Caco-2 (cell line): ENCODE data around the gene ADAMTS1. TPM values are rescaled to one million over a fixed set of nuclear protein-coding genes. Genes with fewer than 3 reads are reported as not detected.

ENCODE experiments used
- BruUV-seq: library from RNA; stranded (reverse); fragments of 400-500 nt; replicated peaks from 2 replicates; lab custom pipeline; 2021; lab: Mats Ljungman, UMichigan
- CTCF ChIA-PET: fragments of 300-600 bp; sonication (Branson Sonifier 250); formaldehyde crosslinking; loops from one replicate; lab custom pipeline; 2022; ENCODE audit warnings: antibody characterized with exemption; lab: Charles Lee
- POLR2A ChIA-PET: fragments of 300-600 bp; sonication (Branson Sonifier 250); formaldehyde crosslinking; loops from one replicate; lab custom pipeline; 2022; ENCODE audit warnings: antibody characterized with exemption; lab: Charles Lee
- DNase-seq, 2 experiments: peaks; one replicate each; pipeline versions ENCODE4 v3.0.0 to v3.0.0-alpha.2; 2020 to 2022
- H3K27me3 ChIP-seq: replicated peaks from 2 replicates; pipeline ENCODE4 v1.6.0; 2011; ENCODE audit warnings: low read length; ENCODE audit not compliant: control insufficient read depth, insufficient read depth
- H3K36me3 ChIP-seq: 2 replicates; pipeline ENCODE4 v1.5.1; 2011; ENCODE audit warnings: low read length; ENCODE audit not compliant: control insufficient read depth, insufficient read depth
- H3K4me1 ChIP-seq: fragments of 250-450 bp; sonication (Bioruptor Pico); 2 replicates; pipeline ENCODE4 v1.5.1; 2020; ENCODE audit warnings: mild to moderate bottlenecking
- H3K4me3 ChIP-seq: 2 replicates; pipeline ENCODE4 v1.5.1; 2011; ENCODE audit warnings: low read depth, mild to moderate bottlenecking, control low read depth, low read length
- H3K9me3 ChIP-seq: fragments of 250-450 bp; sonication (Bioruptor Pico); 2 replicates; pipeline ENCODE4 v1.5.1; 2020; ENCODE audit warnings: mild to moderate bottlenecking, moderate library complexity
- H3K27ac Mint-ChIP-seq: one replicate; pipeline ENCODE4 v1.8.0; 2022; ENCODE audit warnings: mixed read lengths; ENCODE audit not compliant: unreplicated experiment
- H3K27me3 Mint-ChIP-seq: one replicate; pipeline ENCODE4 v1.8.0; 2022; ENCODE audit warnings: mixed read lengths; ENCODE audit not compliant: insufficient read depth, unreplicated experiment
- H3K36me3 Mint-ChIP-seq: one replicate; pipeline ENCODE4 v1.8.0; 2022; ENCODE audit warnings: mild to moderate bottlenecking, mixed read lengths; ENCODE audit not compliant: insufficient read depth, unreplicated experiment
- H3K4me1 Mint-ChIP-seq: one replicate; pipeline ENCODE4 v1.8.0; 2022; ENCODE audit warnings: low read depth, mixed read lengths; ENCODE audit not compliant: unreplicated experiment
- H3K4me3 Mint-ChIP-seq: one replicate; pipeline ENCODE4 v1.8.0; 2022; ENCODE audit warnings: mild to moderate bottlenecking, moderate library complexity, mixed read lengths; ENCODE audit not compliant: unreplicated experiment
- H3K9me3 Mint-ChIP-seq: one replicate; pipeline ENCODE4 v1.8.0; 2022; ENCODE audit warnings: mixed read lengths; ENCODE audit not compliant: unreplicated experiment
- intact Hi-C: fragments of 100-400 bp; cut with micrococcal nuclease; formaldehyde crosslinking; loops from one replicate; pipeline ENCODE4 v1.10.0; 2022; ENCODE audit not compliant: unreplicated experiment
- total RNA-seq: library from RNA; stranded (reverse); gene quantifications from 2 replicates; pipeline ENCODE4 v1.2.3, GENCODE V29; 2022
- TF ChIP-seq, protein P1 (sequence below), 2 experiments: fragments of 200-600 bp in 1 of 2; IDR thresholded peaks; 1 replicate in 1 of 2; 2 replicates in 1 of 2; pipeline versions ENCODE4 v1.5.1 to v1.8.0; 2011 to 2022; ENCODE audit warnings: antibody characterized with exemption in 1 of 2, control low read depth in 1 of 2, inconsistent platforms in 1 of 2, low read depth in 1 of 2, low read length in 1 of 2, mild to moderate bottlenecking in 1 of 2, moderate library complexity in 1 of 2; ENCODE audit not compliant: insufficient read depth in 1 of 2, severe bottlenecking in 1 of 2, unreplicated experiment in 1 of 2

Gene ADAMTS1
- total RNA-seq, 1 experiment from 2014 or later, result not detected

DNA sequence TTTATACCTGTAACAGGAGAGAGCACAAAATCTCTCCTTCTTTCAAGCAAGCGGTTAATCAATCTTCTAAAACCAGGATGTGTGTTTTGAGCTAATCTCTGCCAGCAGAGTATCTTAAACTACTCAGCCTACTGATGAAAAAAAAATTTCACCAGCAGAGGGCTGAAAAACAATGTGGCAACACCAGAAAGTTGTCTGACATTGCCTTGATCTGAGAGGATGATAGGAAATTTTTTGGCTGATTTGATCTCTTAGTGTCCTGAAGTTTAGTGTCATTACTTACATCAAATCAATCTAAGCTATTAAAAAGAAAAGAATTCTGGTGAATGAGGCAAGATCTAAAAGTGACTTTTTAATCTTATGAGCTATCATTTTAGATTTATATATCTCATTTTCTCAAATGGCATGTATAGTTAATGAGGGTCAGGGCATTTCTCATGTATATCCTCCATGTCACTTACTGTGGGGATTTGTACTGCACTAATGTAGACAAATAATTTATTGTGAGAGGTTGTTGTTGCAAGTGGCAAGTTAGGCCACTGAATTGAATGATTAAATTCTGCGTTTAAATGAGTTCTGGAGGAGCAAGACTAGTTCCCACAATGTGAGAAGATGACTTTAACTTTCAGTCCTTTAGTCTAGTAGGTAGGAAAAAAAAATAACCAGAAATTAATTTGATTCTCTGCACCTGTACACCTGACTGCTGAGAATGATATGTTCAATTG lies 10.9 kb downstream of the ADAMTS1 start:
- no peak overlapping the region for H3K4me3 Mint-ChIP-seq
- TF ChIP-seq, protein P1, sequence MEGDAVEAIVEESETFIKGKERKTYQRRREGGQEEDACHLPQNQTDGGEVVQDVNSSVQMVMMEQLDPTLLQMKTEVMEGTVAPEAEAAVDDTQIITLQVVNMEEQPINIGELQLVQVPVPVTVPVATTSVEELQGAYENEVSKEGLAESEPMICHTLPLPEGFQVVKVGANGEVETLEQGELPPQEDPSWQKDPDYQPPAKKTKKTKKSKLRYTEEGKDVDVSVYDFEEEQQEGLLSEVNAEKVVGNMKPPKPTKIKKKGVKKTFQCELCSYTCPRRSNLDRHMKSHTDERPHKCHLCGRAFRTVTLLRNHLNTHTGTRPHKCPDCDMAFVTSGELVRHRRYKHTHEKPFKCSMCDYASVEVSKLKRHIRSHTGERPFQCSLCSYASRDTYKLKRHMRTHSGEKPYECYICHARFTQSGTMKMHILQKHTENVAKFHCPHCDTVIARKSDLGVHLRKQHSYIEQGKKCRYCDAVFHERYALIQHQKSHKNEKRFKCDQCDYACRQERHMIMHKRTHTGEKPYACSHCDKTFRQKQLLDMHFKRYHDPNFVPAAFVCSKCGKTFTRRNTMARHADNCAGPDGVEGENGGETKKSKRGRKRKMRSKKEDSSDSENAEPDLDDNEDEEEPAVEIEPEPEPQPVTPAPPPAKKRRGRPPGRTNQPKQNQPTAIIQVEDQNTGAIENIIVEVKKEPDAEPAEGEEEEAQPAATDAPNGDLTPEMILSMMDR (IDR thresholded peaks at IDR 0.05; ENCODE audit: insufficient read depth in 1 of 2, low read depth in 1 of 2, low read length in 1 of 2, severe bottlenecking in 1 of 2, unreplicated experiment in 1 of 2), result no peak
- H3K27ac Mint-ChIP-seq, result no peak overlapping the region
- no peaks in the 10 kb centered on the region for H3K4me1 ChIP-seq
- no peaks in the 10 kb centered on the region for H3K9me3 ChIP-seq
- ChIA-PET POLR2A (interaction anchor here (0.7 kb wide), 1 partner anchor 371 kb away, joined by 3 read pairs; no protein-coding TSS in a partner anchor), CTCF (no interaction called here)
- H3K4me3 ChIP-seq, result no peak overlapping the region
- H3K36me3 Mint-ChIP-seq, result no peaks in the 10 kb centered on the region
- no peaks in the 10 kb centered on the region for H3K27me3 ChIP-seq
- peaks cover 6% of the 10 kb centered on the region for H3K9me3 Mint-ChIP-seq
- H3K4me1 Mint-ChIP-seq, result no peaks in the 10 kb centered on the region
- H3K27me3 Mint-ChIP-seq, result no peaks in the 10 kb centered on the region
- no peak for DNase-seq
- intact Hi-C loops, result no loop called here
- H3K36me3 ChIP-seq, result no peaks in the 10 kb centered on the region
- no TSS peak for BruUV-seq

DNA sequence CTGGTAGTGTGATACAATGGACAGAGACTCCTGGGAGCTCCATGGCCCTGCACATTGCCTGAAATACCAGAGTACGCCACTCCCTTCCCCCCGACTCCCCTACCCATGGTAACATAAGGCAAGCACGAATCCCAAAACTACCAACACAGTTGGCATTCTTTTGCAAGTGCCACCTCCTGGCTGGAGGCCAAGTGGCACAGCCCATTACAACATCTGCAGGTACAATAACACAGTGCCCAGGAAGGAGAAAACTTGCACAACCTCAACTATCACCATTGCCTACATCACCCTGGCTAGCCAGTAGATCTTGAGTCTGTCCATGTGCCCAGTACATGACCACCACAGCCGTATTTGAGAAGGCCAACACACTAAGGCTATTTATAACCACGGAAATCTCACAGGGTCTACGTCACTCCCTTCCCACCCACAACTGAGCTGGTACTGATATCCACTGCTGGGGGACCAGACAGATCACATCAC lies 11.7 kb downstream of the ADAMTS1 start:
- POLR2A ChIA-PET, result interaction anchor here (0.7 kb wide), 1 partner anchor 371 kb away, joined by 3 read pairs; no protein-coding TSS in a partner anchor
- intact Hi-C loops, result no loop called here
- no peaks in the 10 kb centered on the region for H3K4me1 ChIP-seq
- no TSS peak for BruUV-seq
- no peaks in the 10 kb centered on the region for H3K27me3 ChIP-seq
- H3K9me3 ChIP-seq, result no peaks in the 10 kb centered on the region
- Mint-ChIP-seq H3K4me3 (no peak overlapping the region), H3K27ac (no peak overlapping the region), H3K4me1 (no peaks in the 10 kb centered on the region), H3K36me3 (no peaks in the 10 kb centered on the region), H3K9me3 (peaks cover 6% of the 10 kb centered on the region), H3K27me3 (no peaks in the 10 kb centered on the region)
- no peaks in the 10 kb centered on the region for H3K36me3 ChIP-seq
- H3K4me3 ChIP-seq, result no peak overlapping the region
- DNase-seq, result no peak
- TF ChIP-seq, protein P1 (IDR thresholded peaks at IDR 0.05; ENCODE audit: insufficient read depth in 1 of 2, low read depth in 1 of 2, low read length in 1 of 2, severe bottlenecking in 1 of 2, unreplicated experiment in 1 of 2), result no peak
- CTCF ChIA-PET, result no interaction called here

DNA sequence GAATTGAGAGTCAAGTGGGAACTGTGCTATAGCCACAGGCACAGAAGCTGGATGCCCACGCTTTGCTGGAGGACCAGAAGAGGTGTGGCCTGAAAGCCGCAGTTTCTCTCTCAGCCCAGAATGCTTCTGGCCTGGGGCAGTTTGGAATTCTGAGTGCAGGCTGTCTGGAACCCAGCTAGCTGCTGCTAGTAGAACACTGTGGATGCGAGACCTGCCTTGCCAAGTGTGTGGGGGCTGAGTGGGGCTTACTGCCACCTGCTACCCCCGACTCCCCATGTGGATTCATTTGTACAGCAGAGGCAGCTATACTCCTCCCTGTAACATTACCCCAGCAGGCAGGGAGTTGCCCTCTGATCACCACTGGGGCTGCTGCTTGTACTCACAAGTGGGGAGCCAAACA lies 12.2 kb downstream of the ADAMTS1 start:
- no peak overlapping the region for H3K4me3 ChIP-seq
- no peaks in the 10 kb centered on the region for H3K27me3 Mint-ChIP-seq
- no peak for DNase-seq
- TF ChIP-seq, protein P1 (IDR thresholded peaks at IDR 0.05; ENCODE audit: insufficient read depth in 1 of 2, low read depth in 1 of 2, low read length in 1 of 2, severe bottlenecking in 1 of 2, unreplicated experiment in 1 of 2), result no peak
- no peaks in the 10 kb centered on the region for H3K9me3 ChIP-seq
- no peak overlapping the region for H3K4me3 Mint-ChIP-seq
- H3K4me1 Mint-ChIP-seq, result no peaks in the 10 kb centered on the region
- no peaks in the 10 kb centered on the region for H3K36me3 Mint-ChIP-seq
- no TSS peak for BruUV-seq
- CTCF ChIA-PET, result no interaction called here
- intact Hi-C loops, result no loop called here
- no peak overlapping the region for H3K27ac Mint-ChIP-seq
- peaks cover 6% of the 10 kb centered on the region for H3K9me3 Mint-ChIP-seq
- H3K36me3 ChIP-seq, result no peaks in the 10 kb centered on the region
- H3K27me3 ChIP-seq, result no peaks in the 10 kb centered on the region
- POLR2A ChIA-PET, result no interaction called here
- no peaks in the 10 kb centered on the region for H3K4me1 ChIP-seq
